ENCODE results near the gene BCAR3.

Gene BCAR3

GRCh38 chr1:93630168-93630567 is 51.5 kb downstream of the BCAR3 start:
- no peak for TF ChIP-seq CTCF (IDR thresholded peaks at IDR 0.05; ENCODE audit: low read depth, low read length, missing control alignments)
- H3K4me3 ChIP-seq (ENCODE audit: low read depth, low read length) = no peak overlapping the region
- in situ Hi-C loops (cut with HindIII; ENCODE audit: low sequenced_read_pairs) = no loop called here
- no peak for DNase-seq (ENCODE audit: low read depth)

- DNase-seq (ENCODE audit: low read depth) = peak; percentile 79
- peak; percentile 75 for TF ChIP-seq CTCF (IDR thresholded peaks at IDR 0.05; ENCODE audit: low read depth, low read length, missing control alignments)
- H3K4me3 ChIP-seq (ENCODE audit: low read depth, low read length) = no peak overlapping the region
- in situ Hi-C loops (cut with HindIII; ENCODE audit: low sequenced_read_pairs) = no loop called here
Observed at GRCh38 chr1:93629101-93630059, 52.3 kb downstream of the BCAR3 start.

- in situ Hi-C loops (cut with HindIII; ENCODE audit: low sequenced_read_pairs) = no loop called here
- no peak for TF ChIP-seq CTCF (IDR thresholded peaks at IDR 0.05; ENCODE audit: low read depth, low read length, missing control alignments)
- H3K4me3 ChIP-seq (ENCODE audit: low read depth, low read length) = no peak overlapping the region
- DNase-seq (ENCODE audit: low read depth) = no peak
Observed at GRCh38 chr1:93628681-93629080, 53.0 kb downstream of the BCAR3 start.

GRCh38 chr1:93625582-93626327 is 55.9 kb downstream of the BCAR3 start:
- DNase-seq (ENCODE audit: low read depth) = peak; percentile 82
- in situ Hi-C loops (cut with HindIII; ENCODE audit: low sequenced_read_pairs) = no loop called here
- TF ChIP-seq CTCF (IDR thresholded peaks at IDR 0.05; ENCODE audit: low read depth, low read length, missing control alignments) = no peak
- H3K4me3 ChIP-seq (ENCODE audit: low read depth, low read length) = no peak overlapping the region

GRCh38 chr1:93623875-93624274 is 57.8 kb downstream of the BCAR3 start:
- in situ Hi-C loops (cut with HindIII; ENCODE audit: low sequenced_read_pairs) = no loop called here
- H3K4me3 ChIP-seq (ENCODE audit: low read depth, low read length) = no peak overlapping the region
- DNase-seq (ENCODE audit: low read depth) = no peak
- TF ChIP-seq CTCF (IDR thresholded peaks at IDR 0.05; ENCODE audit: low read depth, low read length, missing control alignments) = no peak

GRCh38 chr1:93623436-93623835 is 58.2 kb downstream of the BCAR3 start:
- no peak overlapping the region for H3K4me3 ChIP-seq (ENCODE audit: low read depth, low read length)
- no peak for DNase-seq (ENCODE audit: low read depth)
- no peak for TF ChIP-seq CTCF (IDR thresholded peaks at IDR 0.05; ENCODE audit: low read depth, low read length, missing control alignments)
- in situ Hi-C loops (cut with HindIII; ENCODE audit: low sequenced_read_pairs) = no loop called here
